Lower lobe of right lung (tissue), 2 donors: ENCODE measurements around the gene CACNA1D. TPM values are rescaled to one million over a fixed set of nuclear protein-coding genes. Genes with fewer than 3 reads are reported as not detected.
A peak's percentile ranks its signal among the peaks of the same experiment; 100 is the strongest.
"Not testable (repeated sequence)": the region's sequence is repeated elsewhere in the genome, so short reads cannot be mapped to it uniquely, and the experiment has no call there.

Experiments used
- ATAC-seq, 2 donors: fragments of 200-7000 bp; cut with Tn5 transposase; one replicate each; pipeline ENCODE4 v1.9.1; 2020 to 2022; ENCODE audit warnings: mild to moderate bottlenecking in 2 of 2, moderate library complexity in 2 of 2
- DNase-seq: peaks from one replicate; pipeline ENCODE4 v3.0.0-alpha.2; 2020
- H3K27ac ChIP-seq: fragments of 200-600 bp; one replicate; pipeline ENCODE4 v1.8.0; 2022
- H3K27me3 ChIP-seq: fragments of 200-600 bp; one replicate; pipeline ENCODE4 v1.8.0; 2022; ENCODE audit warnings: low read depth
- H3K36me3 ChIP-seq: fragments of 200-600 bp; one replicate; pipeline ENCODE4 v1.8.0; 2022; ENCODE audit warnings: mild to moderate bottlenecking
- H3K4me1 ChIP-seq: fragments of 200-600 bp; one replicate; pipeline ENCODE4 v1.8.0; 2022
- H3K4me3 ChIP-seq: fragments of 200-600 bp; one replicate; pipeline ENCODE4 v1.8.0; 2022; ENCODE audit warnings: mild to moderate bottlenecking
- H3K9me3 ChIP-seq: fragments of 200-600 bp; one replicate; pipeline ENCODE4 v1.8.0; 2022
- intact Hi-C: fragments of 100-400 bp; cut with DNase I; formaldehyde crosslinking; loops from one replicate; pipeline ENCODE4 v1.11.0; 2022
- long read RNA-seq: library from polyadenylated mRNA; unstranded; transcript quantifications from one replicate; pipeline ENCODE4 v2.0.0, GENCODE V29; 2021
- total RNA-seq: library from RNA; stranded (reverse); fragmentation: NEBNext Ultra II Directional; extraction: Animal tissue kit (Norgen Biotek cat#: 25700); gene quantifications from one replicate; pipeline ENCODE4 v1.2.1, GENCODE V29; 2021
- TF ChIP-seq, protein P1 (sequence below): fragments of 200-600 bp; IDR thresholded peaks from one replicate; pipeline ENCODE4 v1.8.0; 2022; ENCODE audit warnings: antibody characterized with exemption, mild to moderate bottlenecking
- donor health status: DM: no; HTN: yes; CAD: no; lungs with severe emphysema.

The CACNA1D gene
- 33.6 TPM for total RNA-seq
- long read RNA-seq, partial matches to known transcripts = 9 of 21 reads
- long read RNA-seq, other reads (novel, unspliced or antisense) = 11 of 21 reads

DNA sequence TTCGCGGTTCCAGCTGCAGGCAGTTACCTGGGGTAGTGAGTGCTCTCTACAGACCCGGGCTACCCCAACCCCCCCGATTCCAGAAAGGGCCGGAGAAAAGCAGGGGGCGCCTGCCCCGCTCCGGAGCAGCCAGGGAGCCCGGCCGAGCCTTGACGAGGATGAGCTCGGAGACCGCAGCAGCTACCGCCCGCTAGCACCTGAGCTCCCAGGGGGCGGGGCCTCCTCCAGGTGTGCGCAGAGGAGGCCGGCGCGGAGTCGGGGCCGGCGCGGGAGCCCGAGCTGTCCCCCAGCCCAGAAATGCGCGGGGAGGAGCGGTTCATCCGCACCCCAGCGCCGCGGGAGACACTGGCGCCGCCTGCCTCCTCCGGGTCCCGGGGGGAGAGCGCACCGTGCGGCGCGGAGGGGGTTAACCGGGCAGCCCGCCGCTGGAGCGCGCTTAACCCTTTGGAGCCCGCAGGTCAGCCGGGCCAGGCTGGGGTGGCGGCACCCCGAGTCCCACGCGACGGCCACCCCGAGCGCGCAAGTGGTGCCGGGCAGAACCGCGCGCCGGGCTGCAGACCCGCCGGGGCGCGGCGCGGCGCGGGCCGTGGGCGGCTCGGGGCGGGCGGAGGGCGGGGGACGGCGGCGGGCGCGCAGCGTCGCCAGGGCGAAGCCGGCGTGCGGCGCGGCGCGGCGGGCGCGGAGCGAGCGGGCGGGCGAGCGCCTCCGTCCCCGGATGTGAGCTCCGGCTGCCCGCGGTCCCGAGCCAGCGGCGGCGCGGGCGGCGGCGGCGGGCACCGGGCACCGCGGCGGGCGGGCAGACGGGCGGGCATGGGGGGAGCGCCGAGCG lies at the start of gene CACNA1D:
CACNA1D (plus strand) TSS at position 649 of the 829 bp plus-strand sequence. CDS start 556 bp downstream, outside the sequence.
- H3K9me3 ChIP-seq = no peaks in the 10 kb centered on the region
- ATAC-seq = peak; percentile 82 to 89

DNA sequence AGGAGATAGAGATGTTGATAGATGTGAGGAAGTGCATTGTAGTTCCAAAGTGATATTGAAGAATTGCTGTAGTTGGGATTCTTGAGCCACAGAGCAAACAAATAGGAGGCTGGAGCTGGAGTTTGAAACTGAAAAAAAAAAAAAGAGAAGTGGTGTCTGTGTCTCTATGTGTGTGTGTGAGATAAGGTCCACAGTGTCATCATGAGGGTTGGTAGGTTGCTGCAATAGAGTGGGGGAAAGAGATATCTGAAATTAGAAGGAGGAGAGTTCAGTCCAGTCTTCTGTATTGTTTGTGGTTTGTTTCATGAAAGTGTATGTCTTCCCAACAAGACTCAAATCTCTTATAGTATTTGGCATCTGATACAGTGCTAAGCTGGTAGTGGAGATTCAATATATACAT lies 37.3 kb upstream of the CACNA1D start:
- Histone ChIP-seq H3K9me3 (no peaks in the 10 kb centered on the region), H3K27ac (no peak overlapping the region), H3K27me3 (no peaks in the 10 kb centered on the region), H3K4me3 (no peak overlapping the region), H3K36me3 (no peaks in the 10 kb centered on the region), H3K4me1 (no peaks in the 10 kb centered on the region)
- intact Hi-C loops = no loop called here
- no peak for ATAC-seq
- no peak for DNase-seq
- TF ChIP-seq, protein P1, sequence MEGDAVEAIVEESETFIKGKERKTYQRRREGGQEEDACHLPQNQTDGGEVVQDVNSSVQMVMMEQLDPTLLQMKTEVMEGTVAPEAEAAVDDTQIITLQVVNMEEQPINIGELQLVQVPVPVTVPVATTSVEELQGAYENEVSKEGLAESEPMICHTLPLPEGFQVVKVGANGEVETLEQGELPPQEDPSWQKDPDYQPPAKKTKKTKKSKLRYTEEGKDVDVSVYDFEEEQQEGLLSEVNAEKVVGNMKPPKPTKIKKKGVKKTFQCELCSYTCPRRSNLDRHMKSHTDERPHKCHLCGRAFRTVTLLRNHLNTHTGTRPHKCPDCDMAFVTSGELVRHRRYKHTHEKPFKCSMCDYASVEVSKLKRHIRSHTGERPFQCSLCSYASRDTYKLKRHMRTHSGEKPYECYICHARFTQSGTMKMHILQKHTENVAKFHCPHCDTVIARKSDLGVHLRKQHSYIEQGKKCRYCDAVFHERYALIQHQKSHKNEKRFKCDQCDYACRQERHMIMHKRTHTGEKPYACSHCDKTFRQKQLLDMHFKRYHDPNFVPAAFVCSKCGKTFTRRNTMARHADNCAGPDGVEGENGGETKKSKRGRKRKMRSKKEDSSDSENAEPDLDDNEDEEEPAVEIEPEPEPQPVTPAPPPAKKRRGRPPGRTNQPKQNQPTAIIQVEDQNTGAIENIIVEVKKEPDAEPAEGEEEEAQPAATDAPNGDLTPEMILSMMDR = no peak

More for the DNA sequence above, at the start of gene CACNA1D:
- peaks cover 25% of the 10 kb centered on the region for H3K27me3 ChIP-seq
- no peaks in the 10 kb centered on the region for H3K36me3 ChIP-seq
- intact Hi-C loops = no loop called here
- peak within 1 kb of the TSS; percentile 72 for H3K27ac ChIP-seq
- peak within 1 kb of the TSS; percentile 65 for H3K4me3 ChIP-seq
- H3K4me1 ChIP-seq = peaks cover 15% of the 10 kb centered on the region
- TF ChIP-seq, protein P1 = no peak
- peak; percentile 74 for DNase-seq

DNA sequence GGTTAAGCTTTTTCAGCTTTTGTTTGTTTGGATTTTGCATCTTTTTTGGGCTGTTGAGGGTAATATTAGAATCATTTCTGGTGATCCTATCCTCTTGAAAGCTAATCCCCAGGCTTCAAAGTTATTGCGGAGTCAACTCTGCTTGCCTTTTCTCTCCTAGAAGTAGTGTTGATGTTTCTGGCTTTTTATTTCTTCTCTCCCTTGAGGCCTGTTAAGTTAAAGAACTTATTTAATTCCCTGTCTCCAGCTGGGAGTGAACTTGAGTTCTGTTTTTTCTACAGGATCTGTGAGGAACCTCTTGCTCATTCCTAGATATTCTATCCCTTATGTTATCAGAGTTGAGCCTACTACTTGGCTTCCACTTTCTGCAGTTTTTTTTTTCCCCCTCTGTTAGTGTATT lies 34.1 kb upstream of the CACNA1D start:
- ATAC-seq (no peak), DNase-seq (no peak)
- Histone ChIP-seq H3K4me3 (no peak overlapping the region), H3K4me1 (no peaks in the 10 kb centered on the region), H3K9me3 (no peaks in the 10 kb centered on the region), H3K27ac (no peak overlapping the region), H3K36me3 (no peaks in the 10 kb centered on the region), H3K27me3 (no peaks in the 10 kb centered on the region)
- TF ChIP-seq, protein P1 = no peak
- intact Hi-C loops = no loop called here

DNA sequence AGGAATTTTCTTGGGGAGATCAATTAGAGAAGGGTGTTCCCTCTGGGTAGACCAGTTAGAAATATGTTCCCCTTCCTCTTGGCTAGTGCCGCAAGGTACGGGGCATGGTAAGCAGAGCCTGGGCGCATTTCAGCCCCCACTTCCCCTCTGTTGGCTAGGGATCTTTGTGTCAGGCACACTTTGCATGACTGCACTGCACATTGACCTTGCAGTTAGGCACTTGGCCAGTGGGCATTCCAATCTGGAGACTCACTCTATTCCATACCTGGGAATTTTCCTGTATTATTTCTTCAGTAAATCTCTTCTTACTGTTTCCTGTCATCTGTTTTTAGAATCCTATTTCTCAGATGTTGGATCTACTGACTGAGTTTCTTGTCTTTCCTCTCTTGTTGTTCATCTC lies 30.0 kb upstream of the CACNA1D start:
- no peak overlapping the region for H3K27ac ChIP-seq
- DNase-seq (no peak), ATAC-seq (no peak)
- H3K36me3 ChIP-seq = no peaks in the 10 kb centered on the region
- H3K27me3 ChIP-seq = no peaks in the 10 kb centered on the region
- no peak overlapping the region for H3K4me3 ChIP-seq
- intact Hi-C loops = no loop called here
- TF ChIP-seq, protein P1 = no peak
- no peaks in the 10 kb centered on the region for H3K4me1 ChIP-seq
- H3K9me3 ChIP-seq = no peaks in the 10 kb centered on the region

DNA sequence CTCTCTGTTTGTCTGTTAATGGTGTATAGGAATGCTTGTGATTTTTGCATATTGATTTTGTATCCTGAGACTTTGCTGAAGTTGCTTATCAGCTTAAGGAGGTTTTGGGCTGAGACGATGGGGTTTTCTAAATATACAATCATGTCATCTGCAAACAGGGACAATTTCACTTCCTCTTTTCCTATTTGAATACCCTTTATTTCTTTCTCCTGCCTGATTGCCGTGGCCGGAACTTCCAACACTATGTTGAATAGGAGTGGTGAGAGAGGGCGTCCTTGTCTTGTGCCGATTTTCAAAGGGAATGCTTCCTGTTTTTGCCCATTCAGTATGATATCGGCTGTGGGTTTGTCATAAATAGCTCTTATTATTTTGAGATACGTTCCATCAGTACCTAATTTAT lies 24.7 kb upstream of the CACNA1D start:
- intact Hi-C loops, H3K27me3 ChIP-seq, H3K27ac ChIP-seq, DNase-seq, H3K9me3 ChIP-seq, ATAC-seq, H3K36me3 ChIP-seq, H3K4me3 ChIP-seq, H3K4me1 ChIP-seq: not testable (repeated sequence)

DNA sequence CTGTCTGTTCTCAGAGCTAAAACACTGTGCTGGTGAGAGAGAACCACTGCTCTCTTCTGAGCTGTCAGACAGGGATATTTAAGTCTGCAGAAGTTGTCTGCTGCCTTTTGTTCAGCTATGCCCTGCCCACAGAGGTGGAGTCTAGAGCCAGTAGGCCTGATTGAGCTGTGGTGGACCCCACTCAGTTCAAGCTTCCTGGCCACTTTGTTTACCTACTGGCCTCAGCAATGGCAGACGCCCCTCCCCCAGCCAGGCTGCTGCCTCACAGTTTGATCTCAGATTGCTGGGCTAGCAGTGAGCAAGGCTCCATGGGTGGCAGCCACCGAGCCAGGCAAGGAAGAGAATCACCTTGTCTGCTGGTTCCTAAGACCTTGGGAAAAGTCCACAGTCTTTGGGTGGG lies 21.0 kb upstream of the CACNA1D start:
- Histone ChIP-seq H3K36me3 (no peaks in the 10 kb centered on the region), H3K4me1 (no peaks in the 10 kb centered on the region), H3K27ac (no peak overlapping the region), H3K4me3 (no peak overlapping the region), H3K27me3 (no peaks in the 10 kb centered on the region), H3K9me3 (no peaks in the 10 kb centered on the region)
- TF ChIP-seq, protein P1 = no peak
- intact Hi-C loops = no loop called here
- ATAC-seq (no peak), DNase-seq (no peak)

DNA sequence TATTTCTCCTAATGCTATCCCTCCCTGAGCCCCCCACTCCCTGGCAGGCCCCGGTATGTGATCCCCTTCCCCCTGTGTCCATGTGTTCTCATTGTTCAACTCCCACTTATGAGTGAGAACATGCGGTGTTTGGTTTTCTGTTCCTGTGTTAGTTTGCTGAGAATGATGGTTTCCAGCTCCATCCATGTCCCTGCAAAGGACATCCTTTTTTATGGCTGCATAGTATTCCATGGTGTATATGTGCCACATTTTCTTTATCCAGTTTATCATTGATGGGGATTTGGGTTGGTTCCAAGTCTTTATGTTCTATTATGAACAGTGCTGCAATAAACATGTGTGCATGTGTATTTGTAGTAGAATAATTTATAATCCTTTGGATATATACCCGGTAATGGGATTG lies 18.0 kb upstream of the CACNA1D start:
- H3K4me1 ChIP-seq, H3K27ac ChIP-seq, H3K27me3 ChIP-seq, H3K4me3 ChIP-seq, DNase-seq, H3K9me3 ChIP-seq, ATAC-seq, intact Hi-C loops, H3K36me3 ChIP-seq: not testable (repeated sequence)

DNA sequence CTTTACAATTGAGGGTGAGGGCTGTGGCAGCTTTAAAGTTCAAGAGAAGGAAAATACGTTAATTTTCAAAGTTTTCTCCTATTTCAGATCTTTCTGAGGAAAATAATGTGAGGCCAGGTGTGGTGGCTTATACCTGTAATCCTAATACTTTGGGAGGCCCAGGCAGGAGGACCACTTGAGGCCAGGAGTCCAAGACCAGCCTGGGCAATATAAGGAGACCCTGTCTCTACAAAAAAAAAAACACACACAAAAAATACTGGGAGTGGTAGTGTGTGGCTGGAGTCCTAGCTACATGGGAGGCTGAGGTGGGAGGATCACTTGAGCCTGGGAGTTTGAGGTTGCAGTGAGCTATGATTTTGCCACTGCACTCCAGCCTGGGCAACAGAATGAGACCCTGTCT lies 16.7 kb upstream of the CACNA1D start:
- DNase-seq, H3K9me3 ChIP-seq, H3K4me3 ChIP-seq, H3K36me3 ChIP-seq, intact Hi-C loops, H3K27ac ChIP-seq, H3K4me1 ChIP-seq, ATAC-seq, H3K27me3 ChIP-seq: not testable (repeated sequence)
